Measurements from ENCODE around the gene TPK1. TPM values are rescaled to one million over a fixed set of nuclear protein-coding genes. Genes with fewer than 3 reads are reported as not detected.
"Not testable (repeated sequence)": the region's sequence is repeated elsewhere in the genome, so short reads cannot be mapped to it uniquely, and the experiment has no call there.

Gene TPK1
- total and polyA plus RNA-seq, 2 of the 8 experiments (the other 6 are each of a cell fraction or from before 2014, with no cell fraction given) = 1.9 to 2.7 TPM

- H3K79me1 ChIP-seq (ENCODE audit: low read depth, low read length); H2BK15ac ChIP-seq (ENCODE audit: low read length); H3K23me2 ChIP-seq (ENCODE audit: low read depth, low read length); H3K4ac ChIP-seq (replicated peaks; ENCODE audit: insufficient read length, low read depth, low read length); H3K18ac ChIP-seq (ENCODE audit: extremely low read depth, low read length); H3K9ac ChIP-seq (replicated peaks in 1 of 4; ENCODE audit: extremely low read depth in 1 of 4, low read depth in 3 of 4, low read length in 3 of 4); H2AFZ ChIP-seq (ENCODE audit: low read length); H4K91ac ChIP-seq (replicated peaks; ENCODE audit: insufficient read length, low read length); H4K8ac ChIP-seq (ENCODE audit: extremely low read depth, insufficient read depth, low read length); H2BK12ac ChIP-seq (ENCODE audit: low read depth, low read length); H3K4me1 ChIP-seq (replicated peaks in 1 of 4; ENCODE audit: control insufficient read depth in 3 of 4, insufficient read depth in 4 of 4, low read length in 3 of 4); H3K56ac ChIP-seq (replicated peaks; ENCODE audit: insufficient read length, low read depth, low read length); H4K5ac ChIP-seq (ENCODE audit: insufficient read length, low read depth, low read length); H3K27ac ChIP-seq (ENCODE audit: low read depth, low read length); H3K4me3 ChIP-seq (ENCODE audit: extremely low read depth in 1 of 4, insufficient read depth in 2 of 4, low read depth in 3 of 4, low read length in 4 of 4); H3K36me3 ChIP-seq (ENCODE audit: control insufficient read depth in 2 of 4, insufficient read depth in 4 of 4, low read length in 3 of 4); H3K23ac ChIP-seq (ENCODE audit: insufficient read length); FAIRE-seq; H3K27me3 ChIP-seq (replicated peaks in 1 of 4; ENCODE audit: control insufficient read depth in 3 of 4, extremely low read depth in 1 of 4, insufficient read depth in 3 of 4, low read length in 3 of 4); H2BK20ac ChIP-seq (ENCODE audit: low read length); H2BK120ac ChIP-seq (replicated peaks; ENCODE audit: low read depth, low read length); H3K14ac ChIP-seq (ENCODE audit: insufficient read length); H2BK5ac ChIP-seq (ENCODE audit: low read depth, low read length); POLR2A ChIA-PET (ENCODE audit: partially characterized antibody); H3K4me2 ChIP-seq (ENCODE audit: insufficient read depth in 1 of 2, low read depth in 2 of 2, low read length in 2 of 2); DNase-seq (ENCODE audit: low read depth in 1 of 2, low spot score in 2 of 2); H2AK5ac ChIP-seq (ENCODE audit: low read depth, low read length); H3K9me3 ChIP-seq (ENCODE audit: insufficient read depth in 2 of 2, low read depth in 1 of 2, low read length in 1 of 2); H4K20me1 ChIP-seq (replicated peaks in 1 of 2; ENCODE audit: control insufficient read depth in 1 of 2, insufficient read depth in 2 of 2, low read length in 2 of 2); H3K79me2 ChIP-seq (ENCODE audit: control insufficient read depth in 1 of 2, insufficient read depth in 2 of 2, low read length in 2 of 2): not testable (repeated sequence)
- CTCF ChIA-PET (ENCODE audit: partially characterized antibody) = interaction anchor here (1.3 to 1.5 kb wide), 2 partner anchors 14 to 73 kb away, joined by 3 to 4 read pairs; no protein-coding TSS in a partner anchor
- WGBS, 2 experiments (ENCODE audit: extremely low coverage in 1 of 2, insufficient coverage in 1 of 2, insufficient read length in 1 of 2, insufficient replicate concordance in 2 of 2, low coverage in 1 of 2, low lambda C conversion rate in 2 of 2, missing lambda C conversion rate in 1 of 2) = 74% methylated on average over 4 of the region's 4 CpGs; no CpG with 5 or more reads in 1 of the 2 experiments
Observed at GRCh38 chr7:144800678-144801436, 35.0 kb downstream of the TPK1 start.

All from H1 (cell line).